Caco-2 (cell line): ENCODE measurements around the gene TPM4. TPM values are rescaled to one million over a fixed set of nuclear protein-coding genes. Genes with fewer than 3 reads are reported as not detected.

ENCODE experiments used
- BruUV-seq: library from RNA; stranded (reverse); fragments of 400-500 nt; replicated peaks from 2 replicates; lab custom pipeline; 2021; lab: Mats Ljungman, UMichigan
- CTCF ChIA-PET: fragments of 300-600 bp; sonication (Branson Sonifier 250); formaldehyde crosslinking; loops from one replicate; lab custom pipeline; 2022; ENCODE audit warnings: antibody characterized with exemption; lab: Charles Lee
- POLR2A ChIA-PET: fragments of 300-600 bp; sonication (Branson Sonifier 250); formaldehyde crosslinking; loops from one replicate; lab custom pipeline; 2022; ENCODE audit warnings: antibody characterized with exemption; lab: Charles Lee
- DNase-seq, 2 experiments: peaks; one replicate each; pipeline versions ENCODE4 v3.0.0 to v3.0.0-alpha.2; 2020 to 2022
- H3K27me3 ChIP-seq: replicated peaks from 2 replicates; pipeline ENCODE4 v1.6.0; 2011; ENCODE audit warnings: low read length; ENCODE audit not compliant: control insufficient read depth, insufficient read depth
- H3K36me3 ChIP-seq: 2 replicates; pipeline ENCODE4 v1.5.1; 2011; ENCODE audit warnings: low read length; ENCODE audit not compliant: control insufficient read depth, insufficient read depth
- H3K4me1 ChIP-seq: fragments of 250-450 bp; sonication (Bioruptor Pico); 2 replicates; pipeline ENCODE4 v1.5.1; 2020; ENCODE audit warnings: mild to moderate bottlenecking
- H3K4me3 ChIP-seq: 2 replicates; pipeline ENCODE4 v1.5.1; 2011; ENCODE audit warnings: low read depth, mild to moderate bottlenecking, control low read depth, low read length
- H3K9me3 ChIP-seq: fragments of 250-450 bp; sonication (Bioruptor Pico); 2 replicates; pipeline ENCODE4 v1.5.1; 2020; ENCODE audit warnings: mild to moderate bottlenecking, moderate library complexity
- H3K27ac Mint-ChIP-seq: one replicate; pipeline ENCODE4 v1.8.0; 2022; ENCODE audit warnings: mixed read lengths; ENCODE audit not compliant: unreplicated experiment
- H3K27me3 Mint-ChIP-seq: one replicate; pipeline ENCODE4 v1.8.0; 2022; ENCODE audit warnings: mixed read lengths; ENCODE audit not compliant: insufficient read depth, unreplicated experiment
- H3K36me3 Mint-ChIP-seq: one replicate; pipeline ENCODE4 v1.8.0; 2022; ENCODE audit warnings: mild to moderate bottlenecking, mixed read lengths; ENCODE audit not compliant: insufficient read depth, unreplicated experiment
- H3K4me1 Mint-ChIP-seq: one replicate; pipeline ENCODE4 v1.8.0; 2022; ENCODE audit warnings: low read depth, mixed read lengths; ENCODE audit not compliant: unreplicated experiment
- H3K4me3 Mint-ChIP-seq: one replicate; pipeline ENCODE4 v1.8.0; 2022; ENCODE audit warnings: mild to moderate bottlenecking, moderate library complexity, mixed read lengths; ENCODE audit not compliant: unreplicated experiment
- H3K9me3 Mint-ChIP-seq: one replicate; pipeline ENCODE4 v1.8.0; 2022; ENCODE audit warnings: mixed read lengths; ENCODE audit not compliant: unreplicated experiment
- intact Hi-C: fragments of 100-400 bp; cut with micrococcal nuclease; formaldehyde crosslinking; loops from one replicate; pipeline ENCODE4 v1.10.0; 2022; ENCODE audit not compliant: unreplicated experiment
- total RNA-seq: library from RNA; stranded (reverse); gene quantifications from 2 replicates; pipeline ENCODE4 v1.2.3, GENCODE V29; 2022
- TF ChIP-seq, protein P1 (sequence below), 2 experiments: fragments of 200-600 bp in 1 of 2; IDR thresholded peaks; 1 replicate in 1 of 2; 2 replicates in 1 of 2; pipeline versions ENCODE4 v1.5.1 to v1.8.0; 2011 to 2022; ENCODE audit warnings: antibody characterized with exemption in 1 of 2, control low read depth in 1 of 2, inconsistent platforms in 1 of 2, low read depth in 1 of 2, low read length in 1 of 2, mild to moderate bottlenecking in 1 of 2, moderate library complexity in 1 of 2; ENCODE audit not compliant: insufficient read depth in 1 of 2, severe bottlenecking in 1 of 2, unreplicated experiment in 1 of 2

The TPM4 gene
- total RNA-seq, 1 experiment from 2014 or later, result 368 TPM

DNA sequence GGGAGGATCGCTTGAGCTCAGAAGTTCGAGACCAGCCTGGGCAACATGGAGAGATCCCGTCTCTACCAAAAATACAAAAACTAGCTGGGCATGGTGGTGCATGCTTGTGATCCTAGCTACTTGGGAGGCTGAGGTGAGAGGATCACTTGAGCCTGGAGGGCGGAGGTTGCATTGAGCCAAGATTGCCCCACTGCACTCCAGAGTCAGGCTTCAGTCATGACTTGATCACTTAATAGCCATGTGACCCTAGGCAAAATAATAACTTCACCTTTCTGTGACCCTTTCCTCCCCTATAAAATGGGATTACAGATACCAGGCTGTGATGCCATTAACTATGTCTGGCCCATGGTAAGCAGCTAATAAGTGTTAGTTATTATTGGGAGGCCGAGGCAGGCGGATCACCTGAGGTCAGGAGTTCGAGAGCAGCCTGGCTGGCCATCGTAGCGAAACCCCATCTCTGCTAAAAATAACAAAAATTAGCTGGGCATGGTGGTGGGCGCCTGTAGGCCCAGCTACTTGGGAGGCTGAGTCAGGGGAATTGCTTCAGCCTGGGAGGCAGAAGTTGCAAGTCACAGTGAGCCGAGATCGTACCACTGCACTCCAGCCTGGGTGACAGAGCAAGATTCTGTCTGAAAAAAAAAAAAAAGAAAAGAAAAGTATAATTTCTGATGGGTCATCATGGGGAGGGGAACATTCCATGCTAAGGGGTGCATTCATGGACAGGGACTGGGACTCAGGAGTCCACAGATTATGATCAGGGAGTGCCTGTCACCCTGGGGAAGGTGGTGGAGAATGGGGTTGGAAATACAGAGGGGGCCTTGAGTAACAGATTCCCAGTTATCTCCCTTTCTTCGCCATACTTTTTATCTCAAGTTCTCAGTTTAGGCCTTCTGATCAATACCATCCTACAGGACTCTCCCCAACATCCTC, 15.5 kb downstream of the TPM4 start:
- no peaks in the 10 kb centered on the region for H3K9me3 Mint-ChIP-seq
- peak overlapping the region; percentile 91 for H3K27ac Mint-ChIP-seq
- H3K36me3 Mint-ChIP-seq, result peaks cover 100% of the 10 kb centered on the region
- DNase-seq, result no peak
- Histone ChIP-seq H3K9me3 (0 out of 2 replicates have a peak, but pooled peaks cover 3% of the 10 kb centered on the region), H3K4me3 (no peak overlapping the region), H3K27me3 (no peaks in the 10 kb centered on the region), H3K36me3 (peaks cover 8% of the 10 kb centered on the region), H3K4me1 (peaks cover 84% of the 10 kb centered on the region)
- H3K4me3 Mint-ChIP-seq, result no peak overlapping the region
- POLR2A ChIA-PET, result interaction anchor here (0.7 to 1.3 kb wide), 2 partner anchors 14 to 90 kb away, joined by 4 to 7 read pairs; no protein-coding TSS in a partner anchor
- no TSS peak for BruUV-seq
- no peaks in the 10 kb centered on the region for H3K27me3 Mint-ChIP-seq
- peaks cover 41% of the 10 kb centered on the region for H3K4me1 Mint-ChIP-seq
- TF ChIP-seq, protein P1, sequence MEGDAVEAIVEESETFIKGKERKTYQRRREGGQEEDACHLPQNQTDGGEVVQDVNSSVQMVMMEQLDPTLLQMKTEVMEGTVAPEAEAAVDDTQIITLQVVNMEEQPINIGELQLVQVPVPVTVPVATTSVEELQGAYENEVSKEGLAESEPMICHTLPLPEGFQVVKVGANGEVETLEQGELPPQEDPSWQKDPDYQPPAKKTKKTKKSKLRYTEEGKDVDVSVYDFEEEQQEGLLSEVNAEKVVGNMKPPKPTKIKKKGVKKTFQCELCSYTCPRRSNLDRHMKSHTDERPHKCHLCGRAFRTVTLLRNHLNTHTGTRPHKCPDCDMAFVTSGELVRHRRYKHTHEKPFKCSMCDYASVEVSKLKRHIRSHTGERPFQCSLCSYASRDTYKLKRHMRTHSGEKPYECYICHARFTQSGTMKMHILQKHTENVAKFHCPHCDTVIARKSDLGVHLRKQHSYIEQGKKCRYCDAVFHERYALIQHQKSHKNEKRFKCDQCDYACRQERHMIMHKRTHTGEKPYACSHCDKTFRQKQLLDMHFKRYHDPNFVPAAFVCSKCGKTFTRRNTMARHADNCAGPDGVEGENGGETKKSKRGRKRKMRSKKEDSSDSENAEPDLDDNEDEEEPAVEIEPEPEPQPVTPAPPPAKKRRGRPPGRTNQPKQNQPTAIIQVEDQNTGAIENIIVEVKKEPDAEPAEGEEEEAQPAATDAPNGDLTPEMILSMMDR (IDR thresholded peaks at IDR 0.05; ENCODE audit: insufficient read depth in 1 of 2, low read depth in 1 of 2, low read length in 1 of 2, severe bottlenecking in 1 of 2, unreplicated experiment in 1 of 2), result no peak
- CTCF ChIA-PET, result no interaction called here
- intact Hi-C loops, result no loop called here

DNA sequence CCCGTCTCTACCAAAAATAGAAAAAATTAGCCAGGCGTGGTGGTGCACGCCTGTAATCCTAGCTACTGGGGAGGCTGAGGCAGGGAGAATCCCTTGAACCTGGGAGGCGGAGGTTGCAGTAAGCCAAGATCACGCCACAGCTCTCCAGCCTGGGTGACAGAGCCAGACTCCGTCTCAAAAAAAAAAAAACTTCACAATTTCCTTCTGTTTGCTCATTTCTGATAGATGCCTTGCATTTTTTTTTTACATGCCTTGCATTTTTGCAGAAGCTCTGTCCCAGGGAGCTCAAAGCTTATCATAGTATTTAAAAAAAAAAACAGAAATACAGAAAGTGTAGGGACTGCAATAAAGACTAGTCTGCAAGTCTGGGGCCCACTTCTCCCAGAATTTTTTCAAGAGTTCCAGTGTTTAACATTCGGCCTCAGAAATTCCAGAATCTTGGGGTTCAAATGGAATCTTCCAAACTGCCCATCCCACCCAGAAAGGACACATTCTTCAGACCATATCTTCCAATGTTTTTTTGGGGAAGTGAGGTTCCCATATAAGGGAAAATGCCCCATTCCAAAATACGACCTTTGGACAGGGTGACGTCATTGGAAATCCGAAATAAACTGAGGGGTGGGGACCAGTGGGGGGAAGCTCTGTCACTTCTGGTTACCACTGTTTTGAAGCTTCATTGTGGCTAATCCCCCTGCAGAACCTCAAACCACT, 18.2 kb downstream of the TPM4 start:
- ChIA-PET CTCF (interaction anchor here (0.6 to 1.1 kb wide), 5 partner anchors 9 to 87 kb away, joined by 3 to 7 read pairs (median 4); partner anchors contain the start of gene TPM4), POLR2A (interaction anchor here (0.5 to 1.6 kb wide), 13 partner anchors 8 to 268 kb away, joined by 3 to 7 read pairs (median 4); partner anchors contain the start of genes AP1M1, FAM32A and TPM4)
- peaks cover 100% of the 10 kb centered on the region for H3K36me3 Mint-ChIP-seq
- H3K4me3 Mint-ChIP-seq, result peak overlapping the region; percentile 56
- Histone ChIP-seq H3K4me3 (no peak overlapping the region), H3K36me3 (peaks cover 8% of the 10 kb centered on the region), H3K4me1 (peaks cover 83% of the 10 kb centered on the region), H3K9me3 (0 out of 2 replicates have a peak, but pooled peaks cover 3% of the 10 kb centered on the region), H3K27me3 (no peaks in the 10 kb centered on the region)
- BruUV-seq, result no TSS peak
- H3K4me1 Mint-ChIP-seq, result peaks cover 42% of the 10 kb centered on the region
- H3K9me3 Mint-ChIP-seq, result no peaks in the 10 kb centered on the region
- H3K27me3 Mint-ChIP-seq, result no peaks in the 10 kb centered on the region
- peak; percentile 54 to 70 for DNase-seq
- peak overlapping the region; percentile 91 for H3K27ac Mint-ChIP-seq
- intact Hi-C loops, result no loop called here
- TF ChIP-seq, protein P1 (IDR thresholded peaks at IDR 0.05; ENCODE audit: insufficient read depth in 1 of 2, low read depth in 1 of 2, low read length in 1 of 2, severe bottlenecking in 1 of 2, unreplicated experiment in 1 of 2), result no peak
